ENCODE measurements around the gene ZBTB39.
"Not testable (repeated sequence)": the region's sequence is repeated elsewhere in the genome, so short reads cannot be mapped to it uniquely, and the experiment has no call there.

ZBTB39 gene

DNA sequence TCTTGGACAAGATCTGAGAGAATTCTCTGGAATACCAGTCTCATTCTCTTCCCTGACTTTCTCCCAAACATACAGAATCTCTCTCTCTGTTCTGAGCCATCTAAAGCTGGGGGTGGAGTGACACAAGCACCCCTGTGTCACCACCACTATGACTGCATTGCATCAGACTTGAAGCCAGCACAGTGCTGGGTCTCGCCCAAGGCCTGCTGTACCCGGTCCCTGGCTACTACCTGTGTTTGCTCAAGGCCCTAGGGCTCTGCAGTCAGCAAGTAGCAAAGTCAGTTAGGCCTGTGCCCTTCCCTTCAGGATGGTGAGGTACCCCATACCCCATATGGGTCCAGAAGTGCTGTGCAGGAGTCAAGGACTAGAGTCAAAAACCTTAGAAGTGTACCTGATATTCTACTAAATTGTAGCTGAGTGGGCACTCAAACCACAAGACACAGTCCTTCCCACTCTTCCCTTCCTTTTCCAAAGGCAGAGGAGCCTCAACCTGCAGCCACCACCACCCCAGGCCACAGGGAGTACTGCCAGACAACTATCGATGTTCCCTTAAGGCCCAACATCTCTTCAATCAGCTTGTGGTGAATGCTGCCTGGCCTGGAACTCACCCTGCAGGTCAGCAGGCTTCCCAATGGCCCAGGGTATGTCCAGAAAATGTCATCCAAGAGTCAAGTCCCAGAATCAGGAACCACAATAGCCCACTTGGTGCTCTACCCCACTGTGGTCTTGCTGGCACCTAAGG is 27.8 kb downstream of the ZBTB39 start:
- no peak for DNase-seq

DNA sequence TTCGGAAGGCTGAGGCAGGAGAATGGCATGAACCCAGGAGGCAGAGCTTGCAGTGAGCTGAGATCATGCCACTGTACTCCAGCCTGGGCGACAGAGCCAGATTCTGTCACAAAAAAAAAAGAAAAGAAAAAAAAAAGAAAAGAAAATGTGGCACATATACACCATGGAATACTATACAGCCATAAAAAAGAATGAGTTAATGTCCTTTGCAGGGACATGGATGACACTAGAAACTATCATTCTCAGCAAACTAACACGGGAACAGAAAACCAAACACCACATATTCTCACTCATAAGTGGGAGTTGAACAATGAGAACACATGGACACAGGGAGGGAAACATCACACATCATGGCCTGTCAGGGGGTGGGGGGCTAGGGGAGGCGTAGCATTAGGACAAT is 29.0 kb downstream of the ZBTB39 start:
- DNase-seq, result not testable (repeated sequence)

DNA sequence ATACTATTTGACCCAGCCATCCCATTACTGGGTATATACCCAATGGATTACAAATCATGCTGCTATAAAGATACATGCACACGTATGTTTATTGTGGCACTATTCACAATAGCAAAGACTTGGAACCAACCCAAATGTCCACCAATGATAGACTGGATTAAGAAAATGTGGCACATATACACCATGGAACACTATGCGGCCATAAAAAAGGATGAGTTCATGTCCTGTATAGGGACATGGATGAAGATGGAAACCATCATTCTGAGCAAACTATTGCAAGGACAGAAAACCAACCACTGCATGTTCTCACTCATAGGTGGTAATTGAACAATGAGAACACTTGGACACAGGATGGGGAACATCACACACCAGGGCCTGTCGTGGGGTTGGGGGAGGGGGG is 32.1 kb downstream of the ZBTB39 start:
- DNase-seq, result not testable (repeated sequence)

DNA sequence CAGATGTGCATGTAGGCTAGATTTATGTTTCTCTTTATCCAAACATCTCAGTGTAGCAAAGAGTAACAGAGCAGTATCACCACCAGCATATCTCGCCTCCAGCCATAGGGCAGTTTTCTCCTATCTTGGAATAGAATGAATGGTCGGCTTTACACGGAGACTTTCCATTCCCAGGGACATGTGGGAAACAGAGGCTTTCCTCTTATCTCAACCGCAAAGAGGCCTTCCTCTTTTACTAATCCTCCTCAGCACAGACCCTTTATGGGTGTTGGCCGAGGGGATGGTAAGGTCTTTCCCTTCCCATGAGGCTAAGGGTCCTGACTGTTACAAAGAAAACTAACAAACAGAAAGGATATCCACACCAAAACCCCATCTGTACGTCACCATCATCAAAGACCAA is 37.4 kb downstream of the ZBTB39 start:
- not testable (repeated sequence) for DNase-seq

DNA sequence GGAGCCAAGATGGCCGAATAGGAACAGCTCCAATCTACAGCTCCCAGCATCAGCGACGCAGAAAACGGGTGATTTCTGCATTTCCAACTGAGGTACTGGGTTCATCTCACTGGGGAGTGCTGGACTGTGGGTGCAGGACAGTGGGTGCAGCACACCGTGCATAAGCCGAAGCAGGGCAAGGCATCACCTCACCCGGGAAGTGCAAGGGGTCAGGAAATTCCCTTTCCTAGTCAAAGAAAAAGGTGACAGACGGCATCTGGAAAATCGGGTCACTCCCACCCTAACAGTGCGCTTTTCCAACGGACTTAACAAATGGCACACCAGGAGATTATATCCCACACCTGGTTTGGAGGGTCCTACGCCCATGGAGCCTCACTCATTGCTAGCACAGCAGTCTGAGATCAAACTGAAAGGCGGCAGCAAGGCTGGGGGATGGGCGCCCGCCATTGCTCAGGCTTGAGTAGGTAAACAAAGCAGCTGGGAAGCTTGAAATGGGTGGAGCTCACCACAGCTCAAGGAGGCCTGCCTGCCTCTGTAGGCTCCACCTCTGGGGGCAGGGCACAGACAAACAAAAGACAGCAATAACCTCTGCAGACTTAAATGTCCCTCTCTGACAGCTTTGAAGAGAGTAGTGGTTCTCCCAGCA is 40.2 kb downstream of the ZBTB39 start:
- DNase-seq, result peak; percentile 6 to 45

DNA sequence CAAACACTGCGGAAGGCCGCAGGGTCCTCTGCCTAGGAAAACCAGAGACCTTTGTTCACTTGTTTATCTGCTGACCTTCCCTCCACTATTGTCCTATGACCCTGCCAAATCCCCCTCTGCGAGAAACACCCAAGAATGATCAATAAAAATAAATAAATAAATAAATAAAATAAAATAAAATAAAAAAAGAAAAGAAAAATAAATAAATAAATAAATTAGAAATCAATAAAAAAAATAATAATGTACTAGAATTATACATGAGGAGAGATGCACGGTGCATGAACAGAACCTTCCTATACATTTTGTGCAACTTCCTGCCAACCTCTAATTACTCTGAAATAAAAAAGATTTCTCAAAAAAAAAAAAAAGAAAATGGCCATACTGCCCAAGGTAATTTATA is 41.2 kb downstream of the ZBTB39 start:
- DNase-seq, result not testable (repeated sequence)

DNA sequence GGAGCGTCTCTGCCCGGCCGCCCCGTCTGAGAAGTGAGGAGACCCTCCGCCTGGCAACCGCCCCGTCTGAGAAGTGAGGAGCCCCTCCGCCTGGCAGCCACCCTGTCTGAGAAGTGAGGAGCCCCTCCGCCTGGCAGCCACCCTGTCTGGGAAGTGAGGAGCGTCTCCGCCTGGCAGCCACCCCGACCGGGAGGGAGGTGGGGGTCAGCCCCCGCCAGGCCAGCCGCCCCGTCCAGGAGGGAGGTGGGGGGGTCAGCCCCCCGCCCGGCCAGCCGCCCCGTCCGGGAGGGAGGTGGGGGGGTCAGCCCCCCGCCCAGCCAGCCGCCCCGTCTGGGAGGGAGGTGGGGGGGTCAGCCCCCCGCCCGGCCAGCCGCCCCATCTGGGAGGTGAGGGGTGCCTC is 42.8 kb downstream of the ZBTB39 start:
- DNase-seq, result not testable (repeated sequence)

DNA sequence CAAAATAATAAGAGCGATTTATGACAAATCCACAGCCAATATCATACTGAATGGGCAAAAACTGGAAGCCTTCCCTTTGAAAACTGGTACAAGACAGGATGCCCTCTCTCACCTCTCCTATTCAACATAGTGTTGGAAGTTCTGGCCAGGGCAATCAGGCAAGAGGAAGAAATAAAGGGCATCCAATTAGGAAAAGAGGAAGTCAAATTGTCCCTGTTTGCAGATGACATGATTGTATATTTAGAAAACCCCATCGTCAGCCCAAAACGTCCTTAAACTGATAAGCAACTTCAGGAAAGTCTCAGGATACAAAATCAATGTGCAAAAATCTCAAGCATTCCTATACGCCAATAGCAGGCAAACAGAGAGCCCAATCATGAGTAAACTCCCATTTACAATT is 44.1 kb downstream of the ZBTB39 start:
- not testable (repeated sequence) for DNase-seq

DNA sequence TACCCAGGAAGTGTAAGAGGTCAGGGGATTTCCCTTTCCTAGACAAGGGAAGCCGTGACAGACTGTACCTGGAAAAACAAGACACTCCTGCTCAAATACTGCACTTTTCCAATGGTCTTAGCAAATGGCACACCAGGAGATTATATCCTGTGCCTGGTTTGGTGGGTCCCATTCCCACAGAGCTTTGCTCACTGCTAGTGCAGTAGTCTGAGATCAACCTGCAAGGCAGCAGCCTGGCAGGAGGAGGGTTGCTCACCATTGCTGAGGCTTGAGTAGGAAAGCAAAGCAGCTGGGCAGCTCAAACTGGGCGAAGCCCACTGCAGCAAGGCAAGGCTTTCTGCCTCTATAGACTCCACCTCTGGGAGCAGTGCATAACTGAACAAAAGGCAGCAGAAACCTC is 47.9 kb downstream of the ZBTB39 start:
- DNase-seq, result no peak

DNA sequence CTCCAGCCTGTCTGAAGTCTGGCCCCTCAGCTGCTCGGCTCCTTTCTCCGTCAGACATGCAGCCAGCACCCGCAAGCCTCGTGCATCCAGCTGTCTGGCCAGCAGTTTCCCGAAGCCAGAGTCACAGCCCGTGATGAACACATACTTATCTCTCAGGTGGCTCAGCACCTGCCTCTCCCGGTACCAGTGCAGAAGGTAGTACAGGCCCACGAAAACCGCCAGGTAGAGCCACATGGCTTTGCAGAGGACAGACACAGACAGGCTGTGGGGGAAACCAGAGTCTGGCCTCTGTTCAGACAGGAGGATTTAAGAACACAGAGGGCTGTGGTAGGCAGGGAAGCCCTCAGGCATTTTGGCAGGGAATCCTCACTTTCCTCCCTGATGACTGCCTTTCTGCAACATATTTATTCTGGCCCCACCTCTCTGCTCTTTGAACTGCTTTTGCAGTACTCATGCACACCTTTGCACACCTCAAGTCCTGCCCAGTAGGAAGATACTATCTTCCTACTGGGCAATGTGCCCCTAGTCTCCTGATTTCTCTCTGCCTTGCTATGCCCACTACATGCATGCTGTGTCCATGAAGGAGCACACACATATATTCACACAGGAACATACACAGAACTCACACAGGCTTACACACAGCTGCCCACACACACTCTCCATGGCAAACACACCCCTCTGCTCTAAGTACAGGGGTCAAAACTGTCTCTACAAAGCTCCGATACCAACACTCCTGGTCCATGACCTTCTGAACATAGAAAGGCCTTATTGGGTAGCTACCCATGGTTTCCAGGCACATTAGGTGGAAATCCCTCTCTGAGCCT is 48.9 kb downstream of the ZBTB39 start, which contains the start of gene RDH16:
TSS of gene RDH16 (minus strand) at position 380 of the 824 bp plus-strand sequence. CDS start at position 234, 146 bp downstream.
- no peak for DNase-seq

DNA sequence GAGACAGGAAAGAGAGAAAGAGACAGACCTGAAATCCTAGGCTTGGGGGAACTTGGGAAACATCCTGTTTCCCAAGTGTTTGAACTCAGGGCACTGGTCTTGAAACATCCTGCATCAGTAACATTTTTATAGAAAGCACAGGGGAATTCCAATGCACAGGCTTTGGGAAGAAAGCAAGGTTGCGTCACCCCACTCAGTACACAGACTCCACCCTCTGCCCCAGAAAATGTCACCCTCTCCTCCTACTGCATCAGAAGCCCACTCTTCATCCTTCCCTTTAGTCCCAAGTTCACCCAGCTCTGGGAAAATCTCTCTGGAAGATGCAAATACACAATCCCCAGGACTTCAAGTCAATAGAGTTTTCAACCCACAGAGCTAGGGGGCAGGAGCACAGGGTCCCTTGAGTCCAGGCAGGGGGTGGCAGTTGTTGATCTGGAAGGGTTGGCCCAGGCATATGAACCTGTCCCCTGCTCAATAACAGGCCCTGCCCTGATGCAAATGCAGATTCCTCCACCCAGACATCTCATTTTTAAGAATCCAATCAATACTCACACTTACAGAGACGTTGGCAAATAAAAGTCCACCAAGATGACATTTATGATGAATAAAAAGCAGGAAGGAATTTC is 50.6 kb downstream of the ZBTB39 start:
- DNase-seq, result no peak

DNA sequence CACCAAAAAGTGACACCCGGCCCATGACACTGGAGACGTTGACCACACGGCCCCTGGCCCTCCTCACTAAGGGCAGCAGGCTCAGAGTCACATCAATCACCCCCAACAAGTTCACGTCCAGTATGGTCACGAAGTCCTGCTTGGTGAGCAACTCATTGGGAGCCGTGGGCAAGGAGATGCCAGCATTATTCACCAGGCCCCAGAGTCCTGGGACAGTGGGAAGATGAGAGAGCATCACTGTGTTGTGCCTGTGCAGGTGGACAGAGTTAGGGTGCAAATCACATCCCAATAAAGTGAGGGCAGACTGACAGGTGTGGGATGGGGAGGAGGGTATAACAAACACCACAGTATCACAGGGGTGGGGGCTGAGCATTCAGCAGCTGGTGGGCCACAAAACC is 51.4 kb downstream of the ZBTB39 start:
- DNase-seq, result no peak

DNA sequence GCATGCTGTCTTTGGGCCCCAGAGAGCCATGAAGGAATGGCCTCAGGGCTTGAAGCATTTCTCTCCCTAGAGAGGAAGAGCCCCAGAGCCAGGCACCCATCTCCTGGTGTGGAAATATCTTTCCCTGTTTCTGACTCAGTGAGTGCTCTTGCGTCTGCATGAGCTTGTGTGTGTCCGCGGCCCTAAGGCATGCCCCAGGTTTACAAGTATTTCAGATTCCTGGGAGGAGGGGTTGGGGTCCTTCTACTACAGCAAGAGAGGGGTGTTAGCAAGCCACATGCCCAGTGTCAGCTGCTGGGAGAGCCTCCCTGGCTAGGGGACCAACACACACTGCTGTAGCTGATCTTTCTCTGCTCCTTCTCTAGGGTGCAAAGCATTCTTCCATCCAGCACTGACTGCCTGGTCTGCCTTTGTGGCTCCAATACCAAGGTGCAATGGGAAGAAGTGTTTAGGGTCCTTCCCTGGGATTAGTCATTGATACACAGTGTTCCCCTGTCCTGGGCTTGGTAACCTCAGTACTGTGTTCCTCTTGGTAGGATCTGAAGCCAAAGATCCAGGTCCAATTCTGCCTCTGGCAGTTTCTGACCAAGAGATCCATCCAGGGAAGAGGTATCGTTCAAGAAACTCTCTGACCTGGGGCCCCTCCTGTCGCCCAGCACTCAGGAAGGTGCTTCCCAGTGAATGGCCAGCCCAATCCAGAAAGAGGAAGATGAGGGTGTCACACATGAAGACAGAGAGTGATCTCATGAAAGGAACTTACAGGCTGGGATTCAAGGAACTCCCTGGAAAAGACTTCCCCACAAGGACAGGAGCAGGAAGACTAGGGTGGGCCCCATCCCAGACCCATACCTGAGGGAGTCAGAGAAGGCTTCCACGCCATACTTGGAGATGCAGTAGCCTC is 52.0 kb downstream of the ZBTB39 start:
- DNase-seq, result no peak

DNA sequence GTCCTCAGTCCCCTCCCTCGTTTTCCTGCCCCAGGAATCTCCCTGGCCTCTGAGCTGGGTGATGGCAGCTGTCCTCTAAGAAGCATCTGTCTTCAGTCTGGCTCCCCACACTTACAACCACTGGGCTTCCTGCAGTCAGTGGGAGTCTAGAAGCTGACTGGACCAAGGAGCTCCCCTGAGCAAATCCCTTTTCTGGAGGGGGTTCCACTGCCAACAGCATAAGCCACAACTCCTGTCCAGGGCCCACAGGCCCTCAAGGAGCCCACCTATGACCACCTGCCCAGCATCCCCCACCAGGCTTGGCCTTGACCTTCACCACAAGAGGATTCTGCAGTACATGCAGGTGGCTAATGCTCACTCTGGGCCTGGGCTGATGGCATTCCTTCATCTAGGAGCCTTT is 53.0 kb downstream of the ZBTB39 start:
- DNase-seq, result no peak

DNA sequence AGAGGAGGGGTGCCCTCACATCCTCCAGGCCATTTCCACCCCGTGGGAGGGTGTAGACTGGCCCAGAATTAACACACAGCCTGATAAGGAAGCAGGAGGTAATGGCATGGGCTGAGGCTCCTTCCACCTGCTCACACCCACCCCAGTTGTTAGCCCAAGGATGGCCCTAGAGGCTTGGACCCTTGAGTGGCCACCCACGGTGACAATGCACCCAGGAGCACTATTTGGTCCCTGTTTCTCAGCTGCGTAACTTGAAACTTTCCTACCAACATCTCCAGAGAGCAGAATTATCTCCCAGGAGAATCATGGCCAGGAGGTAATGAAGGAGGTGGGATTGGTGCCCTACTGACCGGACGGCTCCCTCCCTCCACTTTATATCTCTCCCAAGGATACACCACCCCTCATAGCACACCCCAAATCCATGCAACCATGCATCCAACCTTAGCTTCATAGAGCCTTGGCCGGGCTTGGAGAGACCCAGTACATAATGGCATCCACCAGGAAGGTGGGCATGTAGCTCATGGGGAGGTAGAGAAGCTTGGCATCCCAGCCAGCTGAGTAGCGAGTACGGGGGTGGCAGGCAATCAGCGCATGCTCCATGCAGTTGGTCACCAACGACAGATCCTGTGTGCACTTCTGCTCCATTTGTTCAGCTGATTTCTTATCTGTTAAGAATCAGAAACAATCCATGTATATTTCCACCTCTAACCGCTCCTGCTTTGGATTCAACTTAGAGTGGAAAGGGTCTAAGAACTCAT is 54.6 kb downstream of the ZBTB39 start:
- no peak for DNase-seq

DNA sequence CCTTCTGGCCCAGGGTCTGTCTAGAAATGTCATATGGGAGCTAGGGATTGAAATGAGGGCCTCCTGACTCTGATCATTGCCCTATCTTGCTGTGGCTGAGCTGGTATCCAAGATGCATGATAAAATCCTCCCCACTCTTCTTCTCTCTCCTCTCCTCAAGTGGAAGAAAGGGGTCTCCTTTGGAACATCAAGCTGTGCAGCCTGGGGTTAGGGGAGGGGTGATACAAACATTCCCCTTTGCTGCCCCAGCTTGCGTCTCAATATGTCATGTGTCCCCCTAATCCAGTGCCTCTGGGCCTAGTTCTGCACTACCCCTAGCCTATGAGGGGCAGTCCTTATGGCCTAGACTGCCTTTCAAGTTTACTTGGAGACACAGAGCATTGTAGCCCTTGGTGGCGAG is 57.5 kb downstream of the ZBTB39 start:
- no peak for DNase-seq
